Ishikawa (cell line): ENCODE data around the gene DDIAS.

ENCODE experiments used
- CEBPB ChIP-seq: IDR thresholded peaks from 2 replicates; pipeline ENCODE4 v1.6.1; 2012
- CREB1 ChIP-seq: IDR thresholded peaks from 2 replicates; pipeline ENCODE4 v1.6.1; 2012; ENCODE audit warnings: low read depth
- EGR1 ChIP-seq: IDR thresholded peaks from 2 replicates; pipeline ENCODE4 v1.6.1; 2012
- EP300 ChIP-seq: IDR thresholded peaks from 2 replicates; pipeline ENCODE4 v1.6.1; 2012; ENCODE audit warnings: borderline replicate concordance
- FOXM1 ChIP-seq: IDR thresholded peaks from 2 replicates; pipeline ENCODE4 v1.6.1; 2012; ENCODE audit warnings: low read depth, borderline replicate concordance
- NFIC ChIP-seq: IDR thresholded peaks from 2 replicates; pipeline ENCODE4 v1.6.1; 2012
- RAD21 ChIP-seq: IDR thresholded peaks from 2 replicates; pipeline ENCODE4 v1.6.1; 2012; ENCODE audit warnings: low read depth
- TAF1 ChIP-seq: IDR thresholded peaks from 2 replicates; pipeline ENCODE4 v1.6.1; 2012; ENCODE audit warnings: low read depth, mild to moderate bottlenecking
- TCF12 ChIP-seq: IDR thresholded peaks from 2 replicates; pipeline ENCODE4 v1.6.1; 2012; ENCODE audit warnings: low read depth
- TEAD4 ChIP-seq: IDR thresholded peaks from 2 replicates; pipeline ENCODE4 v1.6.1; 2012
- USF1 ChIP-seq: IDR thresholded peaks from 2 replicates; pipeline ENCODE4 v1.6.1; 2012
- YY1 ChIP-seq: IDR thresholded peaks from 2 replicates; pipeline ENCODE4 v1.6.1; 2012; ENCODE audit warnings: low read depth
- ZBTB7A ChIP-seq: IDR thresholded peaks from 2 replicates; pipeline ENCODE4 v1.6.1; 2012; ENCODE audit warnings: low read depth
- TF ChIP-seq, protein P1 (sequence below): IDR thresholded peaks from 2 replicates; pipeline ENCODE4 v1.6.1; 2012; ENCODE audit warnings: low read depth, mild to moderate bottlenecking
- TF ChIP-seq, protein P2 (sequence below): IDR thresholded peaks from 2 replicates; pipeline ENCODE4 v1.6.1; 2012

Gene DDIAS

DNA sequence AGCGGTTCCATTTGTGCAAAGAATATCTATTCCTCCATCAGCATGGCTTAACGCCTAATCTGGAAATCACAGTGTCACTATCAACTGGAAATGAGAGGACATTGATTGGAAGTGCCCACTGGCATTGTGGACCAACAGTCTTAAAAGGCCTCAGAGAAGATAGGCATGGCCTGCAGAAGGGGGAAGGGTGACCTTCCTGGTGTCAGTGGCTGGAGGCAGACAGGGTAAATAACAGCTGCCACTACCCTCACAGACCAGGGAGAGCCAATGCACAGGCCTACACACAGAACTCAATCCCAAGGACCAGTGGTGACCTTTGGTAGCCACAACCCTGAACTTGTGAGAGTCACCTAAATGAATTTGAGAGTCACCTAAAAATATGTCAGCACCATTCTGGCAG lies 36.0 kb downstream of the DDIAS start:
- TF ChIP-seq NFIC (no peak), CREB1 (no peak), TCF12 (no peak), USF1 (no peak), YY1 (no peak), RAD21 (no peak)

DNA sequence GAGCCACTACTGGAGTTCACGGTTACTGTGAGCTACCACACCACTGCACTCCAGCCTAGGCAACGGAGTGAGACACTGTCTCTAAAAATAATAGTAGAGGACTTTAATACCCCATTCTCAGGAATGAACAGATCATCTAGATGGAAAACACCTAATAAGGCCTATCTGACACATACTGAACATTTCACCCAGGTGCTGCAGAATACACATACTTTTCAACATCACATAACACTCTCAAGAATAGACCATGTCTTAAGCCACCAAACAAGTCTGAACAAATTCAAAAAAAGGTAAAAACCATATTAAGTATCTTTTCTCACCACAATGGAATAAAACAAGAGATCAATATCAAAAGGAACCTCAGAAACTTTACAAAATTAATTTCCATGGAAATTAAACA lies 37.9 kb downstream of the DDIAS start:
- TF ChIP-seq NFIC (no peak), TAF1 (no peak), YY1 (no peak), TEAD4 (no peak), TCF12 (no peak), EP300 (no peak)
- TF ChIP-seq, protein P1, sequence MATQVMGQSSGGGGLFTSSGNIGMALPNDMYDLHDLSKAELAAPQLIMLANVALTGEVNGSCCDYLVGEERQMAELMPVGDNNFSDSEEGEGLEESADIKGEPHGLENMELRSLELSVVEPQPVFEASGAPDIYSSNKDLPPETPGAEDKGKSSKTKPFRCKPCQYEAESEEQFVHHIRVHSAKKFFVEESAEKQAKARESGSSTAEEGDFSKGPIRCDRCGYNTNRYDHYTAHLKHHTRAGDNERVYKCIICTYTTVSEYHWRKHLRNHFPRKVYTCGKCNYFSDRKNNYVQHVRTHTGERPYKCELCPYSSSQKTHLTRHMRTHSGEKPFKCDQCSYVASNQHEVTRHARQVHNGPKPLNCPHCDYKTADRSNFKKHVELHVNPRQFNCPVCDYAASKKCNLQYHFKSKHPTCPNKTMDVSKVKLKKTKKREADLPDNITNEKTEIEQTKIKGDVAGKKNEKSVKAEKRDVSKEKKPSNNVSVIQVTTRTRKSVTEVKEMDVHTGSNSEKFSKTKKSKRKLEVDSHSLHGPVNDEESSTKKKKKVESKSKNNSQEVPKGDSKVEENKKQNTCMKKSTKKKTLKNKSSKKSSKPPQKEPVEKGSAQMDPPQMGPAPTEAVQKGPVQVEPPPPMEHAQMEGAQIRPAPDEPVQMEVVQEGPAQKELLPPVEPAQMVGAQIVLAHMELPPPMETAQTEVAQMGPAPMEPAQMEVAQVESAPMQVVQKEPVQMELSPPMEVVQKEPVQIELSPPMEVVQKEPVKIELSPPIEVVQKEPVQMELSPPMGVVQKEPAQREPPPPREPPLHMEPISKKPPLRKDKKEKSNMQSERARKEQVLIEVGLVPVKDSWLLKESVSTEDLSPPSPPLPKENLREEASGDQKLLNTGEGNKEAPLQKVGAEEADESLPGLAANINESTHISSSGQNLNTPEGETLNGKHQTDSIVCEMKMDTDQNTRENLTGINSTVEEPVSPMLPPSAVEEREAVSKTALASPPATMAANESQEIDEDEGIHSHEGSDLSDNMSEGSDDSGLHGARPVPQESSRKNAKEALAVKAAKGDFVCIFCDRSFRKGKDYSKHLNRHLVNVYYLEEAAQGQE = no peak

DNA sequence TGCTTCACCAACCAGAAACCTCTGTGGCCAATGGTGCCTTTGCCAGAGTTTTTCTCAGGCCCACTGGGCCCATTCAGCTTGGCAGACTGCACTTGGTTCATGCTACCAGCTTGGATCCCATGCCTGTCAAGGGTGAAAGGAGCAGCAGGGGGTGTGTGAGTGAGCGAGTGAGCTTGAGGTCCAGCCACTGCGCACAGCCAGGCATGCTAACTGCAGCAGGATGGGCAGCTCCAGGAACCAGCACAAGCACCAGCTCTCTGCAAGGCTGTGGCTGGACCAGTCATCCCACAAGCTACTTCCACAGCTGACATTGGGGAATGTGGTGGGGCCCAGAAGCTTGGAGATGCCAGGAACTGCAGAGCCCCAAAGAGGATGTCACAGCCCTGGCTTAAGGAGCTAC lies 40.8 kb downstream of the DDIAS start:
- TF ChIP-seq, protein P1 = no peak
- TF ChIP-seq YY1 = no peak

GRCh38 chr11:82944198-82944597 lies 42.7 kb downstream of the DDIAS start:
- TF ChIP-seq YY1 (no peak), TEAD4 (no peak), NFIC (no peak), EP300 (no peak), EGR1 (no peak), TAF1 (no peak), RAD21 (no peak), CREB1 (no peak), CEBPB (no peak), USF1 (no peak), TCF12 (no peak), FOXM1 (no peak), ZBTB7A (no peak)
- TF ChIP-seq, protein P2, sequence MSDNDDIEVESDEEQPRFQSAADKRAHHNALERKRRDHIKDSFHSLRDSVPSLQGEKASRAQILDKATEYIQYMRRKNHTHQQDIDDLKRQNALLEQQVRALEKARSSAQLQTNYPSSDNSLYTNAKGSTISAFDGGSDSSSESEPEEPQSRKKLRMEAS = no peak
- TF ChIP-seq, protein P1 = no peak

DNA sequence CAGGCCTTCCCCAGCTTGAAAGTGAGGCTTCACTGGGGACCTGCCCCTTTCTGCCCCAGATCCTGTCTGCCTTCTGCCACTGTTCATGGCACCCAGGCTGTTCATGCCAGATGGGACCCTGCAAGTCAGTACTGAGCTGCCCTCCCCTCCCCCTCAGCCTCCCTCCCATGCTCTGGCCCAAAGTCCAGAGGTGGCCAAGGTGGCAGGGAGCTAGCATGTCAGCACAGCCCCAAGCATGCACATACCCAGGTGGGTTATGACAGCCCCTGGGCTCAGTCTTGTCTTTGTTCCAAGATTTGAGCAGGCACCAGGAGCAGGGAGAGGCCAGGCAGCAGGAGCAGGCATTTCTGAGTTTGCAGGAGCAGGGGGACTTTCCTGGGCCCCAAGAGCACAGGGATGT lies 44.1 kb downstream of the DDIAS start:
- TF ChIP-seq TAF1 (no peak), USF1 (no peak), TCF12 (no peak), CEBPB (no peak), NFIC (no peak), ZBTB7A (no peak), RAD21 (no peak), TEAD4 (no peak), CREB1 (no peak), FOXM1 (no peak), YY1 (no peak), EP300 (no peak)
- TF ChIP-seq, protein P2 = no peak
- TF ChIP-seq, protein P1 = no peak
